ENCODE data around the gene MLH3.

Gene MLH3

DNA sequence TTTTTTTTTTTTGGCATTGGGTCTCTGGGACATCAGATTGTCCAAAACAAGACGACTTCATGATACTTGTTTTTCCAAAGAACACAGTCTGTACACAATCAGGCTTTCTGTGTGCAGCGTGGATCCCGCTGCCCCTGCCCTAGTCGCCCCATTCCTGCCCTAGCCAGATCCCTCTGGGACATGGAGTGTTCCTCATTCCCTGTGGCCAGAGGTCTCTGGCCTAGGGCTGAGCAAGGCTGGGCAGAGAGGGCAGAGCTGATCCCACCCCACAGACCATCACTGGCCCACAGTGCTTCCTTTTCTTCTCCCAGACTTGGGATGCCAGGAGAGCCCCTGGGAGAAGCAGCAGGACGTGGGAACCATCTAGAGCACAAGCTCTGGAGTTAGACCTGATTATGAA, 69.4 kb downstream of the MLH3 start:
- DNase-seq = no peak

GRCh38 chr14:74981462-74981782, 69.8 kb downstream of the MLH3 start:
- no peak for DNase-seq

DNA sequence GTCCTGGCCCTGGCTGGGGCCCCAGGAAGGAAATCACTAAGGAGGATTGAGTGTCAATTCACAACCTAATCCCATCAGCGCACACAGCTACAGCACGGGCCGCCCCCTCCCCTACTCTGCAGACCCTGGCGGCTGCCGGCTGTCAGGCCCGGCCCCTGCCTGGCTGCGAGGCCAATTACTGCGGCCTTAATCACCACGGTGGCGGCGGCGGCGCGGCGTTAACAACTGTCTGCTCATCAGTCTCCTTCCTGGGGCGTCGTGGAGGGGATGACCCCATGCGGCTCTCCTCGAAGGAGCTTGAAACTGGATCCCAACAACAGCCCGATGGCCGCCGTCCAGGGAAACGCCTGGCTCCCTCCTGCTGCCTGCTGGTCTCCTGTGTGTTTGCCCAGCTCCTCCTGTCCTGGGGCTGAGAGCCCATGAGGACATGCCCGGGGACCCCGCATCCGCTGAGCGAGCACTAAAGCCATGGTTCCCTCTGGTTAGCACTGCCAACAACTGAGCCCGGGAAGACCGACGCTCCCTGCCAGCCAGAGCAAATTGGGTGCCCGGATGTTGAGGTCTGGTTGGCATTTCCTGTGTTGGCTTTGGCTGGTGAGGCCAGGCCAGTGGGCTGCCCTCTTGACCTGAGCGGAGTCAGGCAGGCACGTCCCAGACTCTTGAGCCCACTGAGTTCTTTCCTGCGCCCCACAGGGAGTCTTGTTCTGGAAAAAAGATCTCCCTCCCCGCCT, 70.4 kb downstream of the MLH3 start:
- DNase-seq = no peak

- no peak for DNase-seq
Observed at GRCh38 chr14:74980398-74980730, 70.9 kb downstream of the MLH3 start.

DNA sequence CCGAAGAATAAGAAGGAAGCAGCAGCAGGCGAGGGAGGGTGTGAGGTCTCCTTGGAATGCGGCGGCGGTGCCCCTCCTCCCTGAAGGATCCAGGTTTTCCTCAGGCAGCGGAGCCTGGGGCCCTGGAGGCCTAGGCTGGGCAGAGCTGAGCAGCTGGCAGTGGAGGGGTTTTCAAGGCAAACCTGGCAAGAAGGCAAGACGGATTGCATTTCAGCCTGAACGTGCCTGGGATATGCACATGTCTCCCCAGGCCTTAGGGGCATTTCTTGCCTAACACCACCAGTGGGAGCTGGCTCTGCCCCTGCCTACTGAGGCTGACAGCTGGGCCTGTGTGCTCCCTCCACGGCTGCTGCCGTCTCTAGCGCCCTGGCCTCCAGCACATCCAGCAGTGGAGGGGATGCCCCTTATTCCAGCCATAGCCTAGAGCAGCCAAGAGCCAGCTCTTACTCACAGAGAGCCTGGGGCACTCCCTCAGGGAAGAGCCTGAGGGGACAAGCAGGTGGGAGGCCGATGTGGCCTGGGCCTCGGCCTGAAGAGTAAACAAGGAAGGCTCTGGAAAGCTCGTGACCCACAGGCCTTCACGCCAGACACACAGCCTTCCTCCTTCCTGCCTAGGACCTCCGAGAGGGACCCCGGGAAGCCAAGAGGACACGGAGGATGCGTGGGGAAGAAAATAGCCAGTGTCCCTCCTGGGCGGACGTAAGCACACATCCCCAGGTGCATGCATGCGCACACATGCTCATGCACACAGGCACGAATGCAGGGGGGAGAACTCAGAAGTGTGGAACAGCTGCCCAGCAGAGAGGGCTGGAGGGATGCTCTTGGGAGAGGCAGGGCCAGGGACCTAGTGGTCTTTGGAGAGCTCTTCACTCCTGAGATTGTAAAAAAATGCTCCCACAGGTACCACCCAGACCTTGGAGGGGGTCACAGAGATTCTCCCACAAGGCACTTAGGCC, 71.5 kb downstream of the MLH3 start:
- no peak for DNase-seq

DNA sequence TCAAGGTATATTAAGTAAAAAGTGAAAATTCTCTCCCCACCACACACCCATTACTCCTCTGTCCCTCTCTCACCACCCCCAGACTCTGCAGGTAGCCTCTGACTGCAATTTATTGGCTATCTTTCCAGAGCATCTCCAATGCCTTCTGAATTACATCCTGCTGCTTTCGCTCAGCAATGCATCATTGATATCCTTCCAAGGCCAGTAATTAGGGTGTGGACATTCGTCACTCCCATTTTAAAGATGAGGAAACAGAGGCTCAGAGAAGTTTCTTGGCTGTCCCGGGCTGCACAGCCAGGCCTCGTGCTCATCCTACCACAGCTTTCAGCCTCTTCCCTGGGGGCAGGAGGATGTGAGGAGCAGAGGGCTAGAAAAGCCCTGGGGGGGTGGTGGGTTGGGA, 72.2 kb downstream of the MLH3 start:
- no peak for DNase-seq

GRCh38 chr14:74978416-74978947, 72.8 kb downstream of the MLH3 start:
- no peak for DNase-seq

GRCh38 chr14:74977901-74978385, 73.3 kb downstream of the MLH3 start:
- no peak for DNase-seq

DNA sequence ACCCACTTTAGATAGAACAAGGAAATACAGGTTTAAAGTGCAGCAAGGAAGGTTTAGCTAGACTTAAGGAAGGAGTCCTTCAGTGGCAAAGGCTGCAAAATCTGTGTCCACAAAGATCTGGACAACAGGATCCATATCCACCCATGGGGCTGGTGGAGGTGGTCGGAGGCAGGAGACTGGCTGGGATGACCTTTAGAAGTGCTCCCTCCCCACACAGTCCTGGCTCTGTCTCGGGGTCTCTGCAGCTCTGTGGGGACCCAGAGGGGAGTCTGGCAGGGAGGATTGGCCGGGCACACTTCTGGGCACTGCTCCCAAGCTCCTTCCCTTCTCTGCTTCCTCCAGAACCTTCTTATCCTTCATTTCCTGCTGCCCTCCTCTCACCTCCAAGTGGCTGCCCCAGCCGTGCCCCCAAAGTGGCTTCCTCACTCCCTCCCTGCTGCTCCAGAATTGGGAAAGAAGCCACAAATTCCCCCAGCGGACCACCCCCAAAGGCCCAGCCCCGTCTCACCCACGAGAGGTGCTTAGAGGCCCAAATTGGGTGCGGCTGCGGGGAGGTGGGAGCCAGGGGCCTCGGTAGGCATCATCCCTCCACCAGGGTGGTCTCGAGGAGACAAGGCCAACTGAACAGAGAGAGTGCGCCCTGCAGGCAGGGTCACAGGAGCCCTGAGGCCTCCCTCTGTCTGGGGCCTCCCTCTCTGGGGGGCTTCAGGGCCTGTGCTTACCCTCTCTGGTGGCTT, 73.9 kb downstream of the MLH3 start:
- DNase-seq = no peak

- no peak for DNase-seq
Observed at GRCh38 chr14:74976264-74977113, 74.8 kb downstream of the MLH3 start.

GRCh38 chr14:74975059-74975810, 76.0 kb downstream of the MLH3 start:
- DNase-seq = no peak

DNA sequence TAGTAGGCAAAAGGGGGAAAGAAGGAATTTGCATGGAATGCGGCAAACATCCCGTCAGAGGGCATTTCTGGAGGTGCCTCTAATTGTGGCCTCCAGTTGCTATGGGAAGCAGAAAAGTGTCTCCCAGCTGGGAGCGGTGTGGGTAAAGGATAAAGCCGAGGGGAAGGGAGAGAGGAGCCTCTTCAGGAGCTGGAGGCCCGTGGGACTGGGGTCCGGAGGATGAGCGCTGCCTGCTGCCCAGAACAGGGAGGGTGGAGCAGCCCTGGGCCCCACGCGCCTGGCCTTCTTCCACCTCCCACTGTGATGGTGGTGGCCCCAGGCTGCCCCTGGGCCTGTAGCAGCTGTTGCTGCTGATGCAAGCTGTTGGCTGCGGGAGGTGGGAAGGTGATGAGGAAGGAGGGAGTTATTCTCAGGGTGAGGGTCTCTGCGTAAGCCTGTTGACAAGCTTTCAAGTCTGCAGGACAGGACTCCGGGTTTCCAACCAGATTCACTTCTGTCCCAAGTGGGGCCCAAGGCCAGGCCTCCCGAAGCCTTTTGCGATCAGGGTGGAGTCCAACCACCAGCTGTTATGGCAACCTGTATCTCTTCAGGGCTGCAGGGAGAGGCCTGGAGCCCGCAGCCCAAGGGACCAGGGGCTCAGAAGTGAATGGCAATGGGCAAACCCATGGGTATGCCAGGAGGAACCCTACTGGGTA, 76.8 kb downstream of the MLH3 start:
- no peak for DNase-seq

GRCh38 chr14:74973905-74974363, 77.3 kb downstream of the MLH3 start:
- DNase-seq = no peak

DNA sequence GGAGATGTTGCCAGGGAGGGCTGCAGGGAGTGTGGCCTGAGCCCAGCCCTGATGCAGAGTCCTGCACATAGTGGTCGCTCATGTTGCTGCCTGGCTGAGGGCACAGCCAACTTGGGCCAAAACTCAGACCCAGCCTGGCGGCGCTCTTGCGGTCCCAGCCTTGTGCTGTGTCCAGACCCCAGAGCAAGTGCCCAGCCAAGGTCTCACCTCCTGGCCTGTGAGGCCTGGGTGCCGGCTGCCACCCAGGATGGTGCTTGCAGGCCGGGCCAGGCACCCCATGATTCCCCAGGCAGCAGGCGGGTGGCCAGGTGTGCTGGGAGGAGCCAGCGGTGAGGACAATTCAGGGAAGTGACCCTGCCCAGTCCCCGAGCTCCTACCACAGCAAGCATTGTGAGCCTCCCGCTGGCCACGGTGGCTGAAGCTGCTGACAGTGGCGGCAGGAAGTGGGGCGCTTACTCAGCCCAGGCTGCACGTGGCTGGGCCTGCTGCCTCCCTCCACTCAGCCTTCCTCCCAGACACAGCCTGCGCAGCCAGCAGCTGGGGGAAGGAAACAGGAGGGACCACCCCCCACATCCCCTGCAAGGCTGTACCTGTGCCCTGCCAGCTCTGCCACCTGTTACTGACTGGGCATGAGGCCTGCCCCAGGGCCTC, 78.1 kb downstream of the MLH3 start:
- DNase-seq = no peak

DNA sequence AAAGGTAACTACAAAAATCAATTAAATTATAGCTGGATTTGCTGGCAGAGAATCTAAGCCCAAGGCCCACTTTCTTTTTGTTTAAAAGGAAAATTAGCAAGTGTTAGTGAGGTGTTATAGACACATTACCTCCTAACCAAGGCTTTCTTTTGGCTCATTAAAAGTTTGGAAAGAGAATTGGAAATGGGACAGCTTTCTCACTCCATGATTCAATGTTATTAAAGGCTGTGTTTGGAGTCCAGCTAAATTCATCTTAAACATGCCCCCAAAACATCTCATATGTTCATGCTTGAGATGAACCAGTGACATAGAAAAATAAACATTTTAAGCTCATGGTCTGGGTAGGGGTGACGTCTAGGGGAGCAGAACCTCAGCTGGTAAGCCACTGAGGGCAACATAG, 82.5 kb downstream of the MLH3 start:
- DNase-seq = no peak

- no peak for DNase-seq
Observed at GRCh38 chr14:74965486-74966153, 85.6 kb downstream of the MLH3 start.

- no peak for DNase-seq
Observed at GRCh38 chr14:74964787-74965485, 86.3 kb downstream of the MLH3 start.
